Skeletal muscle satellite cell (primary cell): Measurements from ENCODE around the gene STK17A.
"Not testable (repeated sequence)": the region's sequence is repeated elsewhere in the genome, so short reads cannot be mapped to it uniquely, and the experiment has no call there.

ENCODE experiments used
- H3K27me3 ChIP-seq: 2 replicates; pipeline ENCODE4 v1.7.0; 2013; ENCODE audit warnings: low read length; ENCODE audit not compliant: control insufficient read depth, insufficient read depth
- H3K36me3 ChIP-seq: 2 replicates; pipeline ENCODE4 v1.7.0; 2013; ENCODE audit warnings: mild to moderate bottlenecking, control low read depth, low read length; ENCODE audit not compliant: insufficient read depth
- H3K4me1 ChIP-seq: 2 replicates; pipeline ENCODE4 v1.7.0; 2013; ENCODE audit warnings: low read length; ENCODE audit not compliant: control insufficient read depth, insufficient read depth
- H3K4me2 ChIP-seq: 2 replicates; pipeline ENCODE4 v1.7.0; 2013; ENCODE audit warnings: mild to moderate bottlenecking, low read length
- H3K4me3 ChIP-seq: 2 replicates; pipeline ENCODE4 v1.7.0; 2013; ENCODE audit warnings: low read length
- H3K9ac ChIP-seq: 2 replicates; pipeline ENCODE4 v1.7.0; 2013; ENCODE audit warnings: mild to moderate bottlenecking, low read depth, low read length, moderate library complexity
- H3K9me3 ChIP-seq: replicated peaks from 2 replicates; pipeline ENCODE4 v1.7.0; 2013; ENCODE audit warnings: mild to moderate bottlenecking, control low read depth, low read length

Gene STK17A

DNA sequence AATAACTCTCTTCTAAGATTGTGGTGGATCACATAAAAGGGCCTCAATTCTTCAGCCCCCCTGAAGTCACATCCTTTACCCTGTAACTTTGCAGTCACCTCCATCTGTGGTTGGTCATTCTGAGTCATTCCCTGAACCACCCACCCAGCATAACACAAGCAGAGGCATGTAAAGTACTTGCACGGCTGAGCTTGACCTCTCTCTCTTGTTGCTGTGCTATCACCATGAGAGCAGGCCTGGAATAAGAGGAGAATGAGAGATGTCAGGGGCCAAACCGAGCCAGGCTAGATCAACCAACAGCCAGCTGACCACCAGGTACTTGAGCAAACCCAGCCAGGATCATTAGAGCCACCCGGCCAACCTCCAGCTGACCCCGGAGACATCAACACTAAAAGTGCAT lies 13.5 kb upstream of the STK17A start:
- peaks cover 39% of the 10 kb centered on the region for H3K4me1 ChIP-seq
- peak overlapping the region; percentile 40 for H3K9ac ChIP-seq
- H3K4me2 ChIP-seq, result no peak overlapping the region
- no peak overlapping the region for H3K4me3 ChIP-seq
- H3K36me3 ChIP-seq, result no peaks in the 10 kb centered on the region
- H3K27me3 ChIP-seq, result no peaks in the 10 kb centered on the region
- H3K9me3 ChIP-seq, result no peaks in the 10 kb centered on the region

DNA sequence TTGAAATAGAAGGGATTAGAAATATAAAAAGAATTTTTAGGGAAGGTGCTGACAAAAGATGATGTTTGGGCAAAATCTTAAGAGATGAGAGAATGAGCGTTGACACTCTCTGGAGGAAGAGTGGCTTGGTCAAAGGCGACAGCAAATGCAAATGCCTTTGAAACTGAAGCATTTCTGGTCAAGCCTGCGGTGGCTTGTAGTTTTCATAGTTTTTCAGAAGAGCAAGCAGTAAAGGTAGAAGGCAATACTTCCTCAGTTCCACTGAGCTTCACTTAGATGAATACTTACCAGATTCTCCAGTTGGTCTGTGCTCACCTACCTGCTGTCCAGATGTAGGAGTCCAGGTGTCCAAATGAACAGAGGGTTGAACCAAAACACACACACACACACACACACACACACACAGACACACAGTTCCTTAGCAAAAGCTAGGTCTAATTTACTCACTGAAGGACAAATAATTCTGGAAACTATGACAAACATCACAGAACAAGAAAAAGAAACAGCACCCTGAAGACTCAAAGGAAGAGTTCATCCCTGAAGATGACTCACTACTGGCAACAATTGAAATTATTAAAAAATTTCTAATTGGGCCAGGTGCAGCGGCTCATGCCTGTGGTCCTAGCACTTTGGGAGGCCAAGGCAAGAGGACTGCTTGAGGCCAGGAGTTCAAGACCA lies 12.1 kb upstream of the STK17A start:
- H3K36me3 ChIP-seq, result no peaks in the 10 kb centered on the region
- no peaks in the 10 kb centered on the region for H3K9me3 ChIP-seq
- no peak overlapping the region for H3K4me3 ChIP-seq
- H3K4me2 ChIP-seq, result no peak overlapping the region
- H3K27me3 ChIP-seq, result no peaks in the 10 kb centered on the region
- peaks cover 39% of the 10 kb centered on the region for H3K4me1 ChIP-seq
- no peak overlapping the region for H3K9ac ChIP-seq

- H3K4me3 ChIP-seq, result no peak overlapping the region
- H3K4me2 ChIP-seq, result peak overlapping the region; percentile 14
- H3K36me3 ChIP-seq, result no peaks in the 10 kb centered on the region
- H3K9me3 ChIP-seq, result no peaks in the 10 kb centered on the region
- no peaks in the 10 kb centered on the region for H3K27me3 ChIP-seq
- peak overlapping the region; percentile 73 for H3K9ac ChIP-seq
- H3K4me1 ChIP-seq, result peaks cover 39% of the 10 kb centered on the region
Measured at GRCh38 chr7:43572516-43573049, 10.3 kb upstream of the STK17A start.

GRCh38 chr7:43573832-43574231 lies 9.1 kb upstream of the STK17A start:
- not testable (repeated sequence) for H3K9me3 ChIP-seq, H3K4me3 ChIP-seq, H3K27me3 ChIP-seq, H3K9ac ChIP-seq, H3K36me3 ChIP-seq, H3K4me2 ChIP-seq
- peaks cover 29% of the 10 kb centered on the region for H3K4me1 ChIP-seq

GRCh38 chr7:43575506-43575905 lies 7.4 kb upstream of the STK17A start:
- H3K4me1 ChIP-seq, result peaks cover 16% of the 10 kb centered on the region
- H3K4me2 ChIP-seq, result no peak overlapping the region
- H3K4me3 ChIP-seq, result no peak overlapping the region
- H3K9me3 ChIP-seq, result no peaks in the 10 kb centered on the region
- no peaks in the 10 kb centered on the region for H3K36me3 ChIP-seq
- H3K27me3 ChIP-seq, result no peaks in the 10 kb centered on the region
- H3K9ac ChIP-seq, result no peak overlapping the region

GRCh38 chr7:43576241-43576640 lies 6.7 kb upstream of the STK17A start:
- no peak overlapping the region for H3K4me3 ChIP-seq
- no peaks in the 10 kb centered on the region for H3K9me3 ChIP-seq
- H3K9ac ChIP-seq, result no peak overlapping the region
- peaks cover 16% of the 10 kb centered on the region for H3K4me1 ChIP-seq
- no peak overlapping the region for H3K4me2 ChIP-seq
- peaks cover 5% of the 10 kb centered on the region for H3K27me3 ChIP-seq
- no peaks in the 10 kb centered on the region for H3K36me3 ChIP-seq

GRCh38 chr7:43577485-43577951 lies 5.4 kb upstream of the STK17A start:
- H3K27me3 ChIP-seq, result peaks cover 14% of the 10 kb centered on the region
- H3K4me2 ChIP-seq, result no peak overlapping the region
- no peaks in the 10 kb centered on the region for H3K9me3 ChIP-seq
- no peak overlapping the region for H3K4me3 ChIP-seq
- H3K9ac ChIP-seq, result no peak overlapping the region
- H3K4me1 ChIP-seq, result peaks cover 9% of the 10 kb centered on the region
- H3K36me3 ChIP-seq, result no peaks in the 10 kb centered on the region

- no peaks in the 10 kb centered on the region for H3K9me3 ChIP-seq
- peaks cover 11% of the 10 kb centered on the region for H3K4me1 ChIP-seq
- peak overlapping the region; percentile 86 for H3K4me2 ChIP-seq
- peak overlapping the region; percentile 96 for H3K9ac ChIP-seq
- H3K4me3 ChIP-seq, result peak overlapping the region; percentile 91
- peaks cover 14% of the 10 kb centered on the region for H3K27me3 ChIP-seq
- H3K36me3 ChIP-seq, result no peaks in the 10 kb centered on the region
Measured at GRCh38 chr7:43583424-43584194, 701 bp downstream of the STK17A start.

DNA sequence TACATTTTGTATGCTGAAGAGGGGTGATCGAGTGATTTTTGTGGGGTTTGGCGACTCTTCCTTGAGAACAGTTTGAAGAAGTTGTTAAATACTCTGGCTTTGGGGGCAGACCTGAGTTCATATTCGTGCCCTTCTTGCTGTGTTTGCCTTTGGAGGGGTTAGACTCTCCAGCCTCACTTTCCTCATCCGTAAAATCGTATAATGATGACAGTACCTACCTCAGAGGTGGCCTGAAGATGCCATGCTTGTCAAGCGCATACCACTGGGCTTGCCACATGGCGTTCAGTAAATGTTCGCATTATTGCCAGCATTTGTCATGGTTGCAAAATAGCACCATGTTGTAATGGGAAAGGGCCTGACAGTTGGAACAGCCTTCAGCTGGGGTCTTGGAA lies 1.3 kb downstream of the STK17A start:
- H3K9me3 ChIP-seq, result no peaks in the 10 kb centered on the region
- peaks cover 11% of the 10 kb centered on the region for H3K4me1 ChIP-seq
- H3K9ac ChIP-seq, result peak overlapping the region; percentile 96
- no peaks in the 10 kb centered on the region for H3K36me3 ChIP-seq
- peak overlapping the region; percentile 91 for H3K4me3 ChIP-seq
- H3K27me3 ChIP-seq, result peaks cover 14% of the 10 kb centered on the region
- H3K4me2 ChIP-seq, result peak overlapping the region; percentile 86

DNA sequence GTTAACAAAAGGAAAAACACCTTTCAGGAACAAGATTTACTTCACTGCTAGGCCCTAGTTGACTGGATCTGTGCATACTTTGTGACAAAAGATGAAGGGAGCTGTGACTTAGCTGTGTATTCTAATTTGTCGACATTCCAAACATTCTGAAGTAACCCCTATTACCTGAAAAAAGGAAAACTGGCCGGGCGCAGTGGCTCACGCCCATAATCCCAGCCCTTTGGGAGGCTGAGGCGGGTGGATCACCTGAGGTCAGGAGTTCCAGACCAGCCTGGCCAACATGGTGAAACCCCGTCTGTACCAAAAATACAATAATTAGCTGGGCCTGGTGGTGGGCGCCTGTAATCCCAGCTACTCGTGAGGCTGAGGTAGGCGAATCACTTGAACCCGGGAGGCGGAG lies 1.8 kb downstream of the STK17A start:
- Histone ChIP-seq H3K27me3 (peaks cover 14% of the 10 kb centered on the region), H3K4me1 (peaks cover 11% of the 10 kb centered on the region), H3K4me2 (peak overlapping the region; percentile 86), H3K4me3 (peak overlapping the region; percentile 91), H3K9ac (peak overlapping the region; percentile 96)
- not testable (repeated sequence) for H3K36me3 ChIP-seq, H3K9me3 ChIP-seq

GRCh38 chr7:43585562-43585961 lies 2.7 kb downstream of the STK17A start:
- Histone ChIP-seq H3K4me3 (peak overlapping the region; percentile 91), H3K27me3 (peaks cover 14% of the 10 kb centered on the region), H3K4me1 (peaks cover 11% of the 10 kb centered on the region), H3K4me2 (peak overlapping the region; percentile 86), H3K36me3 (peaks cover 4% of the 10 kb centered on the region), H3K9me3 (no peaks in the 10 kb centered on the region), H3K9ac (peak overlapping the region; percentile 96)
